NT2/D1 (cell line): ENCODE data around the gene DAB2IP.

Experiments
- SUZ12 ChIP-seq: IDR thresholded peaks from 2 replicates; pipeline ENCODE4 v1.6.1; 2011; ENCODE audit not compliant: insufficient read length, insufficient read depth; ENCODE audit errors: extremely low read depth
- YY1 ChIP-seq: IDR thresholded peaks from 2 replicates; pipeline ENCODE4 v1.6.1; 2011; ENCODE audit not compliant: insufficient read length, insufficient read depth
- ZNF274 ChIP-seq: IDR thresholded peaks from 2 replicates; pipeline ENCODE4 v1.6.1; 2011; ENCODE audit warnings: mild to moderate bottlenecking, low read depth, low read length

- TF ChIP-seq YY1 (no peak), ZNF274 (no peak), SUZ12 (no peak)
Observed at GRCh38 chr9:121734465-121734864, 83.0 kb downstream of the DAB2IP start.
